Measurements from ENCODE around the gene ZC3H12D.

DNA sequence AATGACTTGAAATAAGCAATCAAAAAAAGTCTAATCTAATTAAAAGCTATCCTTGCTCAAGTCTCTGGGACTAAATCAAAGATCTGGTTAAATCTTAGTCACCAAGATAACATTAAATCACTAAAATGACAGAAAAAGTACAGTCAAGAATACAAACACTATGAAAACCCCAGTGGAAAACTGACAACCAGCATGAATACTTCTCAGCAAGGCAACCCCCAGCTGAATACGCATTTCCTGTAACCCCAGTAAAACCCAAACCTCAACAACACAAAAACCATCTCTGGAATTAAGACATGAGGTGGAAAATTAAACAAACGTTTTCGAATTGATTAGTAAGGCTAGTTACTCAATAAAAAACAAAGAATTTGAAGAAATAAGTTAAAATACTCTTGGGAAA lies 23.7 kb upstream of the ZC3H12D start:
- TF ChIP-seq CTCF (IDR thresholded peaks at IDR 0.05) (no peak), POLR2A (IDR thresholded peaks at IDR 0.05) (no peak)

All from lower leg skin (tissue), 3 donors.